PFSK-1 (cell line): ENCODE results near the gene CAV1.

ENCODE experiments used
- POLR2AphosphoS5 ChIP-seq: IDR thresholded peaks from 2 replicates; pipeline ENCODE4 v1.6.1; 2012; ENCODE audit warnings: low read depth, mild to moderate bottlenecking, control low read depth, low read length, moderate library complexity
- SIN3A ChIP-seq: IDR thresholded peaks from 2 replicates; pipeline ENCODE4 v1.6.1; 2012; ENCODE audit warnings: mild to moderate bottlenecking, low read length, moderate library complexity, borderline replicate concordance; ENCODE audit not compliant: insufficient read depth
- TAF1 ChIP-seq: IDR thresholded peaks from 2 replicates; pipeline ENCODE4 v1.6.1; 2012; ENCODE audit warnings: low read length, control low read depth, borderline replicate concordance; ENCODE audit not compliant: insufficient read depth
- TF ChIP-seq, protein P1 (sequence below), 2 experiments: IDR thresholded peaks; 2 replicates each; pipeline versions ENCODE4 v1.6.1 to v1.8.0; 2011 to 2012; ENCODE audit warnings: low read depth in 2 of 2, low read length in 2 of 2, control low read depth in 1 of 2, inconsistent platforms in 1 of 2, mild to moderate bottlenecking in 1 of 2, moderate library complexity in 1 of 2; ENCODE audit not compliant: insufficient read depth in 1 of 2

DNA sequence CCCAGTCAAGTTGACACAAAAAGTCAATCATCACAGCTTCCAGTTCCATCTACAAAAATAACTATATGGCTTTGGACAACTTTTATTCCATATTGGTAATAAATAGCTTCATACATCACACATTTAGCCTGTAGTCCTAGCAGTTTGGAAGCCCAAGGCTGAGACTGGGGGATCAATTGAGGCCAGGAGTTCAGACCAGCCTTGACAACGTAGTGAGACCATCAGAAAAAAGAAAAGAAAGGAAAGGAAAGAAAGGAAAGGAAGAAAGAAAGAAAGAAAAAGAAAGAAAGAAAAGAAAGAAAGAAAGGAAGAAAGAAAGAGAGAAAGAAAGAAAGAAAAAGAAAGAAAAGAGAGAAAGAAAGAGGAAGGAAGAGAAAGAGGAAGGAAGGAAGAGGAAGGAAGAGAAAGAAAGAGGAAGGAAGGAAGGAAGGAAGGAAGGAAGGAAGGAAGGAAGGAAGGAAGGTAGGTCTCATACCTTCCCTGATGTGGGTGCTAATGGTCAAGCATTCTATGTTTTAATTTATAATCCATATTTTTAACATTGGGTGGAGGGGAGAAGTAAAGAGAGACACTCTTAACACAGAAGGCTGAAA is 37.8 kb downstream of the CAV1 start:
- no peak for TF ChIP-seq SIN3A
- TF ChIP-seq, protein P1, sequence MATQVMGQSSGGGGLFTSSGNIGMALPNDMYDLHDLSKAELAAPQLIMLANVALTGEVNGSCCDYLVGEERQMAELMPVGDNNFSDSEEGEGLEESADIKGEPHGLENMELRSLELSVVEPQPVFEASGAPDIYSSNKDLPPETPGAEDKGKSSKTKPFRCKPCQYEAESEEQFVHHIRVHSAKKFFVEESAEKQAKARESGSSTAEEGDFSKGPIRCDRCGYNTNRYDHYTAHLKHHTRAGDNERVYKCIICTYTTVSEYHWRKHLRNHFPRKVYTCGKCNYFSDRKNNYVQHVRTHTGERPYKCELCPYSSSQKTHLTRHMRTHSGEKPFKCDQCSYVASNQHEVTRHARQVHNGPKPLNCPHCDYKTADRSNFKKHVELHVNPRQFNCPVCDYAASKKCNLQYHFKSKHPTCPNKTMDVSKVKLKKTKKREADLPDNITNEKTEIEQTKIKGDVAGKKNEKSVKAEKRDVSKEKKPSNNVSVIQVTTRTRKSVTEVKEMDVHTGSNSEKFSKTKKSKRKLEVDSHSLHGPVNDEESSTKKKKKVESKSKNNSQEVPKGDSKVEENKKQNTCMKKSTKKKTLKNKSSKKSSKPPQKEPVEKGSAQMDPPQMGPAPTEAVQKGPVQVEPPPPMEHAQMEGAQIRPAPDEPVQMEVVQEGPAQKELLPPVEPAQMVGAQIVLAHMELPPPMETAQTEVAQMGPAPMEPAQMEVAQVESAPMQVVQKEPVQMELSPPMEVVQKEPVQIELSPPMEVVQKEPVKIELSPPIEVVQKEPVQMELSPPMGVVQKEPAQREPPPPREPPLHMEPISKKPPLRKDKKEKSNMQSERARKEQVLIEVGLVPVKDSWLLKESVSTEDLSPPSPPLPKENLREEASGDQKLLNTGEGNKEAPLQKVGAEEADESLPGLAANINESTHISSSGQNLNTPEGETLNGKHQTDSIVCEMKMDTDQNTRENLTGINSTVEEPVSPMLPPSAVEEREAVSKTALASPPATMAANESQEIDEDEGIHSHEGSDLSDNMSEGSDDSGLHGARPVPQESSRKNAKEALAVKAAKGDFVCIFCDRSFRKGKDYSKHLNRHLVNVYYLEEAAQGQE (IDR thresholded peaks at IDR 0.05; ENCODE audit: insufficient read depth in 1 of 2, low read depth in 2 of 2, low read length in 2 of 2) = no peak
- TF ChIP-seq TAF1 = no peak
- TF ChIP-seq POLR2AphosphoS5 = no peak
